GM21619 (cell line): ENCODE measurements around the gene PTPRG.

Experiments
- ATAC-seq: cut with Tn5 transposase; IDR thresholded peaks from one replicate; pipeline ENCODE4 v1.9.1; 2021; ENCODE audit not compliant: unreplicated experiment

PTPRG gene

DNA sequence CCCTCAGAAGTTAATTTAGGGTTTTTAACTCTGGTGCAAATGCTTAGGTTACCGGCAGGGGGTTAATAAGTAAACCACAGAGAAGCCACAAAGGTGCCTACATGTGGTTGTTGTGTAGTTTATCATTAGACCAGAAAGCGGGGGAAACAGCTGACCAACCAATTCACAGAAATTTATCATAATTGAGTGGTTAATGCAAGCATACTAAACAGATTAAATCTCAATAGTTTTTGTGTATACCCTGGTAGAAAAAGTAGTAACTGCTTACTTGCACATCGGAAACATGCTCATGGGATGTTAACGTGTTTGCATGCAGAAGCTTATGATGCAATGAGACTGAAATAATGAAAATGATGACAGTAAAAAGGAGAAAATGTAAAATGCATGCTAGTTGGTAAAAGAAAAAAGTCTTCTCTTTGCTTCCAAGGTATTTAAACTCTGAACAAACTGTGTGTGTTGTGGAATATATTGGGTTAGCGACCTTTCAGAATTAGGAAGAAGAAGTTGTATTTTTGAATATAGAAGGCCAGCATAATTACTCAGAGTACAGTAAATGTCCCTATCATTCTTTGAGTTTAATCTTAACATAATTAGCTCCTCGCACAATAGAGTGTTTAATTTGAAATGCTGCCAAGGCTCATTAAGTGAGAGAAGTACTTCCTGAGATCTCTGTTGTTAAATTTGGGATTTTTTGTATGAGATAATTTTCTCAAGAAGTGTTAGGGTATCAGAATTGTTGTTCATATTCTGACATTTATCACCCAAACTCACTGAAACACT is 316.2 kb downstream of the PTPRG start:
- ATAC-seq, result peak; percentile 97

GRCh38 chr3:61882253-61882652 is 320.9 kb downstream of the PTPRG start:
- no peak for ATAC-seq

DNA sequence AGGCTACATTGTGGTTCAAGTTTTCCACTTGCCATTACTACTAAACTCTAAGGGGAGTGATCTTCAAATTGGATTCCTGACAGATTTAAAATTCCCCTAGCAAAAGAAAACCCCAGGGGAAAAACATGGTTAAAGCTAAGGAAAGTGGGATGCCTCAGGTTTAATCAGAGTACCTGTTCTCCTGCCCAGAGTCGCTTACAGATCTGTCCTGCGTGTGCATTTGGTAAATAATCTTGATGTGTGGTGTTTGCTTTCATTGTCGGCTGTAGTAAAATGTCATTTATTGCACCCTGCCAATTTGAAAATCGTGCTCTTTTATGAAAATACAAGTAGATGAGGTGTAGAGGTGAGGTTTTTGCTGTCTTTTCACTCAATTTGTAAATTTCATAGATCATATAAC is 323.4 kb downstream of the PTPRG start:
- no peak for ATAC-seq

DNA sequence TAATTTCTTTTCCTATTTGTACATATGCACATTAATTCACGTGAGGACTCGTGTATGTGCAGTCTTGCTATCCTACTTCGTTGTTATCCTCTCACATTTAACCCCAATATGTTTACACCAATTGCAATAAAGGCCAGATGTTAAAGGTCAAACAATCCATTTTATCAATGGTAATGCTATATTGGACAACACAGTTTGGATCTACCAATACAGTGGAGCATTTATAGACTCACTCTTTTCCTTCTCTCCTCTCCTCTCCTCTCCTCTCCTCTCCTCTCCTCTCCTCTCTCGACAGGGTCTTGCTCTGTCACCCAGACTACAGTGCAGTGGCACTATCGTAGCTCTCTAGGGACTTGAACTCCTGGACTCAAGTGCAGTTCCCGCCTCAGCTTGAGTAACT is 324.0 kb downstream of the PTPRG start:
- no peak for ATAC-seq

DNA sequence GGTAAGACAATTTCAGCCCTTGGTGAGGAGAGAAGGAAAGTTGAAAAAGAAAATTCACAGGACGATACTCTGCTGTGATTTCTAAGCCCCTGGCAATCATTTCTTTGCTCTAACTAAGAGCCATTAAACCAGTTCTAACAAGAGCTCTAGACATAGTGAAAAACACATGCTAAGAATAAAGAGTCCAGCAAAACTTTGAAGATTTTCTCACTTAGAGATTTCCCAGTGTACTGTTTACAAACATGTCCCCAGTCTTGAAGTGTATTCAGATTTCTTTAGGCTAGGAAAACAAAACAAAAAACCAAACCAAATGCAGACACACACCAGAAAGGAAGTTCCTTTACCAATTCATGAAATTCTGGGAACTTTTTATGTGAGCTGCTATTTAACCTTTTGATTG is 325.8 kb downstream of the PTPRG start:
- ATAC-seq, result no peak

DNA sequence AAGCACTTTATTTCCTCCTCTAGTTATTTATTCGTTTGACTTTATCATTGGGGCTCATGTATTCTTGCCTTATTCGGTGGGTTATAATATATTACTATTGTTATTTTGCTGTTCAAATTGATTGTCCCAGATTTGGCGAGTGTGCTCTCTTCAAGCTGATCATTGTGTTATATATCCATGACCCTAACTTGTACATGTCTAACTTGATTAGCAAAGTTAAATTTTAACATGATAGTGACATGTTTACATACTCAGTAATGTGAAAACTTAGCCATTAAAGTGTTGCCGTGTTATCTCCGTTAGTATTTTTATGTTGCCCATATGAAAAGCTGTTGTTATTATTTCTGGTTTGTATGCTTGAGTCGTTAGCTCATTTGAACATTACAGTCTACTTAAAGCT is 327.9 kb downstream of the PTPRG start:
- ATAC-seq, result no peak

GRCh38 chr3:61890167-61890566 is 328.8 kb downstream of the PTPRG start:
- no peak for ATAC-seq

DNA sequence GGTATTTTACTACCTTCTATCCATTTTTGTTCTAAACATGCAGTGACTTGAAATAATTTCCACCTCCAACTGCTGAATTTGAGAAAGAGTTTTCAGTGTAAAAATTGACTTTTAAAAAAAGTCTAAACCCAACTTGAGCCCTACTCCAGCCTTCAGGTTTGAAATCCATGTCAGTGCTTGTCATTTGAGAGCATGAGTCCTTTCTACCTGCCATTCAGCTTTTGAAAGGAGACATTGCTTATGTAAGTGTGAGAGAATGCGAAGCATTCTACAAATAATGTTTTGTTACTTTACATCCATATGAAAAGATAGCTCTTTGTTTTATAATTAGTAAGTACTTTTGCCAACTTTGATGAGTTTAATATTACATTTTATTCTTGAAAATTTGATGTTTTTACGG is 329.2 kb downstream of the PTPRG start:
- no peak for ATAC-seq

GRCh38 chr3:61892891-61893290 is 331.5 kb downstream of the PTPRG start:
- no peak for ATAC-seq

DNA sequence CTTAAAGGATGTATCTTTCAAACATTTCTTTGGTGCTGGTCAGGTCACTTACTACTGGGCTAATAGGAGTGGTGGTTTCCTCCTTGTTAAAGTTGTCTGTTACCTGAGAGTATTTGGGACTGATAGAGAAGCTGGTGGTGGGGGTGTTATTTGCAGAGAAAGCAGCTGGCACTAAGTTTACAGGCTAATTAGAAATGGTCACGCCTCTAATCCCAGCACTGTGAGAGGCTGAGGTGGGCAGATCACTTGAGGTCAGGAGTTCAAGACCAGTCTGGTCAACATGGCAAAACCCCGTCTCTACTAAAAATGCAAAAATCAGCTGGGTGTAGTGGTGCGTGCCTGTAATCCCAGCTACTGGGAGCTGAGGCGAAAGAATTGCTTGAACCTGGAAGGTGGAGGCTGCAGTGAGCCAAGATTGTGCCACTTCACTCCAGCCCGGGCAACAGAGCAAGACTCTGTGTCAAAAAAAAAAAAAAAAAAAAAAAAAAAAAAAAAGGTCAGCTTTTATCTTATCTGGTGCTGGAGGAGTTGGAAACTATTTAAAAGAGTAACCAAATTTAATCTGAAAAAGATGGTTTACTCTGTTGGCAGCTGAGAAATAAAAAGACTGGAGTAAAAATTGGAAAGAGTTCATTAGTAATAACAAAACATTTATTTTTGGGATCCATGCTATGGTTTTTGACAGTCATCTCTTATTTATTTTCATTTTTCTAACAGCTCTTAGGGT is 332.6 kb downstream of the PTPRG start:
- no peak for ATAC-seq

DNA sequence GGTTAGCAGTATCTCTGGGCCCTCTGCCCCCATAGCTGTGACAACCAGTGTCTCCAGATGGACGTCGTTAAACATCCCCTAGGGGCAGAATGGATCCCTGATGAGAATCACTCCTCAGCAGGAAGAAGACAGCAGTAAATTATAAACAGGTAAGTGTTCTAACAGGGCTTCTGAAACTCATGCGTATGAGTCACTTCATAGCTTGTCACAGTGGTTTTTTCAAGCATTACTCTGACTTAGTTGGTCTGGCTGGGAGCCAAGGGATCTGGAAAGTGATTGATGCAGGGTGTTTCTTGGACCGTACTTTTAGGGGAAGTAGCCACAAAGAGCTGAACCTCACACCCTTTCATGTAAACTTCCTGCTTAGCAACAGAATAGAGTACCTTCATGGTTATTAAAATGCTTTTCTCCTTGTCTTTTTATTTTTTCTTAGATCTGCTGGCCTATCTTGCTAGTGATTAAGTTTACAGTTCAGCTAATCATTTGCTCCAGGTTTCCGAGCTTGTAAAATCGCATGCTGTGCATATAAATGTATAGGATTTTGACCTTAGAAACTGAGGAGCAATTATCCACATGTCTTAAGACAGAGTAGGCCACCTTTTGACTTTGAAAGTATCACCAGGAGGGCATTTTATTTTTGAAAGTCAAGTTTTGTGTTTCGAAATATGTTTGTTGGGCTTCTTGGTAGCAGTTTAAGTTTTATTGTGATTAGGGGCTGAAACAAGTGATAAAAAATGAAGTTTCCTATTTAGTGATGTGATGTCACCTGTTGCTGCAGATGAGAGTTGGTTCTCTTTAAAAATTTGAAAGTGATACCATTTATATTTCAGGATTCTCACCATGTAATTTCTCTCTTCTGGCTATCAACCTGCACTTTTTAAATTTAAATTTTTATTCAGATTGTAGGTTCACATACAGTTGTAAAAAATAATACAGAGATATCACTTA is 333.9 kb downstream of the PTPRG start:
- peak; percentile 96 for ATAC-seq

DNA sequence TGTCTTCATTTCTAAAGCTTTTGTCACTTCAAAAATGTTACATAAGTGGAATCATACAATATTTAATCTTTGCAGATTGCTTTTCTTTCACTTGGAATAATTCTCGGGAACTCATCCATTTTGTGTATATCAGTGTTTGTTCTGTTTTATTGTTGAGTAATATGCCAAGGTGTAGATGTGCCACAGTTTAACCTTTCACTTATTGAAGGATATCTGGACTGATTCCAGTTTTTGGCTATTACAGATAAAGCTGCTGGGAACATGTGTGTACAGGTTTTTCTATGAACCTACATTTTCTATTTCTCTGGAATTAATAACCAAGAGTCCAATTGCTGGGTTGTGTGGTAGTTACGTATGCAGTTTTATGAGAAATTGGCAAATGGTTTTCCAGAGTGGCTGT is 334.9 kb downstream of the PTPRG start:
- no peak for ATAC-seq

GRCh38 chr3:61897848-61898247 is 336.5 kb downstream of the PTPRG start:
- no peak for ATAC-seq

DNA sequence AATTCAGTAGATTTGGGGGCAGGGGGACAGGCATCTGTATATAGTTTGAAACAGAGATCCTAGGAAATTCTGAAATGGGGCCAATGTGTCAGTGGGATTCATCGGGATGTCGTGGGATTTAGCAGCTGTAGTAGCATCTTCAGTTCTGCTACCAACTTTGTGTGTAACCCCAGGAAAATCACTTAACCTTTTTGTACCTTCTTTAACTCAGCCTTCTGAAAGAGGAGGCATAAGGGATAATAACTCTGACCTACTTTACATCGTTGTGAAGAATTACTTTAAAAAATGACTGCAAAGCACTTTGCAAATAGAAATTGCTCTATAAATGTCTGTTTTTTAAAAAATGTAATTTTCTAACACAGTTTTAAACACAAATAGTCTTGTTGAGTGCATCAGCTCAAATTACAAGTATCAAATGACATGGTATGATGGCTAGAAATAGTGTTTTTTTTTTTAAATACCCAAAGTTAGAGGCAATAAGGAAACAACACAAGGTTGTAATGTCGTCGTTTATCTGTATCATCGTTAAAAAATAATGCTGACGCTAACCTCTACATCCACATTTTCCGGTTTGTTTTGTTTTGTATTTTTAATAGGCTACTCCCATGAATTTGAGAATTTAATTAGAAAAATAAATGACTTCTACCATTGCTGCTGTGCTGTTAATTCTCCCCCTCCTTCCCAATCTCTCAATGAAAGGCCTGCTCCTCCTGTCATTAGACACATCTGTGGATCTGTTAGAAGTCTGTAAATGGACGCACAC is 338.5 kb downstream of the PTPRG start:
- no peak for ATAC-seq

- no peak for ATAC-seq
Observed at GRCh38 chr3:61901496-61901895, 340.1 kb downstream of the PTPRG start.

- ATAC-seq, result no peak
Observed at GRCh38 chr3:61901986-61902385, 340.6 kb downstream of the PTPRG start.

- no peak for ATAC-seq
Observed at GRCh38 chr3:61903074-61903473, 341.7 kb downstream of the PTPRG start.

DNA sequence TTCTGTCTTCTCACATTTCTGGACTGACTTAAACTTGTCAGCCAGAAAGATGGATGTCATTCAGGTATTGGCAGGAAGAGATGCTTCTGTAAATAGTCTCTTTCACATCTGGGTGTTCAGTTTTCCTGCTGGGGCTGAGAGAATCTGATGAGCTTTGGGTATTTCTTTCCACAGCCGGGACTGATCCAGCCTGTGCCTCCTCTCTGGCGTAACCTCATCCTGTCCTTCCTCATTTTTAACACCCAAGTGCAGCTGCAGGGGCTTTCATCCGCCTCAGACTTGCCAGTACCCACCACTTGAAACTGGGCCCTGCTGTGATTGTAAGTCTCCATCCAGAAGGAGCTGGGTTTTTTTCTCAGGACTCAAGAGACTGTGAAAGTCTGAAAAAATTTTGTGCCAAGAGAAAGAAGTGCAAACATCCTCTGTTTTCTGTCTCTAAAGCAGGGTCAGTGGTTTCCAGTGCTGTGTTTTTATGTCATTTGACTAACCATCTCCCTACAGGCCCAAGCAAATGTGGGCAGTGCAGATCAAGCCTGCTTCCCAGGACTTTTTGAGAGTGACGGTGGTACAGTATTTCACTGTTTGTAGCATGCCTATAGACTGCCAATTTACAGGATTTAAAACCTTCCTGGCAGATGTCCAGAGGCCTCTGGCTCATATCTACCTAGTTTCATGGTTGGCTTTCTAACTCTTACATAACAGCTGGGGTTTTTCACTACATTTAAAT is 342.7 kb downstream of the PTPRG start:
- peak; percentile 50 for ATAC-seq

DNA sequence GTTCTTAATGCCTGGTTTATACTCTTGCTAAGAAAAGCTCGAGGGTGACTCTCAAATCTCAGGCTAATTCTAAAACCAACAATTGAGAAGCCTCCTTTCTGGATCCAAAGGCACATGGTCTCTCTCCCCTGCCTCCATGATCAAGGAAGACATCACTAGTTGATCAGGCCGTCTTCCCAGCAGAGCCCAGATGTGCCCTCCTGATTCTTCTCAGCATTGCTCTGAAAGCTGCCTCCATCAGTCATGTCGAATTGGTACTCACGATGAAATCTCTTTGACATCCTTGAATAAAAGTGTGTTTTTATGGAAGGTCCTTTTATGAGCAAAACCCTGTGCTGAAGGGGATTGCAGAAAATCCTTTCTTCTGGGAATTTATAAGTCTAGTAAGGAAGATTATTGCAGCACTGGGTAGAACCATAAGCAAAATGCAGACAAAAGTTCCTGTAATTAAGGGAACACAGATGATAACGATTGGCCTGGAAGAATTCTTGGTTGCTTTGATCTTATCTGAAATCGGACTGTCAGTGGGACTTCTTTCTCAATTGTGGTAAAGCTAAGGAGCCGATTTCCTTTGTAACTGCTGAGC is 345.9 kb downstream of the PTPRG start:
- no peak for ATAC-seq

GRCh38 chr3:61908382-61908781 is 347.0 kb downstream of the PTPRG start:
- no peak for ATAC-seq
